HG02884 (cell line): Measurements from ENCODE around the gene TMC7.

Source experiments
- ATAC-seq: cut with Tn5 transposase; IDR thresholded peaks from one replicate; pipeline ENCODE4 v1.9.1; 2021; ENCODE audit warnings: mild to moderate bottlenecking, moderate library complexity; ENCODE audit not compliant: unreplicated experiment

The TMC7 gene

GRCh38 chr16:19112099-19112407, 128.3 kb downstream of the TMC7 start:
- ATAC-seq: no peak
